B cell (primary cell): ENCODE data around the gene SEPTIN3. TPM values are rescaled to one million over a fixed set of nuclear protein-coding genes. Genes with fewer than 3 reads are reported as not detected.

ENCODE experiments used
- ATAC-seq: fragments of 200-7000 bp; cut with Tn5 transposase; one replicate; pipeline ENCODE4 v1.10.0; 2021; ENCODE audit warnings: low read depth, mild to moderate bottlenecking, moderate number of reproducible peaks, moderate library complexity
- CTCF ChIA-PET: fragments of 350-600 bp; sonication (Branson Sonifier 250); formaldehyde crosslinking; loops from one replicate; lab custom pipeline; 2021; ENCODE audit warnings: antibody characterized with exemption, inconsistent platforms; lab: Charles Lee
- POLR2A ChIA-PET: fragments of 350-600 bp; sonication (Branson Sonifier 250); formaldehyde crosslinking; loops from one replicate; lab custom pipeline; 2021; ENCODE audit warnings: antibody characterized with exemption; lab: Charles Lee
- DNase-seq: peaks from one replicate; pipeline ENCODE4 v3.0.0; 2013
- H2AFZ ChIP-seq: 2 replicates; pipeline ENCODE4 v1.6.1; 2012; ENCODE audit warnings: mild to moderate bottlenecking, low read depth, low read length; ENCODE audit not compliant: insufficient read depth, poor library complexity, severe bottlenecking
- H3K27ac ChIP-seq, 2 donors: 1 replicate in 1 of 2; 2 replicates in 1 of 2; pipeline ENCODE4 v1.5.1; 2012 to 2013; ENCODE audit warnings: low read length in 2 of 2, mild to moderate bottlenecking in 2 of 2, moderate library complexity in 1 of 2
- H3K27me3 ChIP-seq, 4 experiments: fragments of 200-600 bp in 1 of 4; sonication (generic) in 1 of 4; replicated peaks in 1 of 4; 1 replicate in 2 of 4; 2 replicates in 2 of 4; pipeline versions ENCODE4 v1.6.1 to v1.7.0; 2013 to 2016; ENCODE audit warnings: low read length in 3 of 4, mild to moderate bottlenecking in 2 of 4, mixed read lengths in 1 of 4, moderate library complexity in 1 of 4; ENCODE audit not compliant: insufficient read depth in 4 of 4, control insufficient read depth in 3 of 4; ENCODE audit errors: control extremely low read depth in 1 of 4
- H3K36me3 ChIP-seq, 2 experiments: replicated peaks in 1 of 2; 1 replicate in 1 of 2; 2 replicates in 1 of 2; pipeline versions ENCODE4 v1.6.1 to v1.7.1; 2013; ENCODE audit warnings: low read length in 1 of 2; ENCODE audit not compliant: insufficient read depth in 2 of 2, control insufficient read depth in 1 of 2; ENCODE audit errors: control extremely low read depth in 1 of 2, extremely low read depth in 1 of 2
- H3K4me1 ChIP-seq, 2 donors: fragments of 200-600 bp in 1 of 2; sonication (generic) in 1 of 2; 1 replicate in 1 of 2; 2 replicates in 1 of 2; pipeline versions ENCODE4 v1.5.1 to v1.6.1; 2013 to 2017; ENCODE audit warnings: low read length in 2 of 2; ENCODE audit not compliant: control insufficient read depth in 2 of 2, insufficient read depth in 2 of 2
- H3K4me2 ChIP-seq: replicated peaks from 2 replicates; pipeline ENCODE3; 2012; ENCODE audit warnings: mild to moderate bottlenecking, low read depth, low read length; ENCODE audit not compliant: poor library complexity, severe bottlenecking
- H3K4me3 ChIP-seq, 5 experiments: fragments of 200-600 bp in 1 of 5; sonication (generic) in 1 of 5; 1 replicate in 3 of 5; 2 replicates in 2 of 5; pipeline versions ENCODE4 v1.5.1 to v1.7.0; 2011 to 2016; ENCODE audit warnings: low read length in 4 of 5, mild to moderate bottlenecking in 4 of 5, low read depth in 2 of 5, control low read depth in 1 of 5, moderate library complexity in 1 of 5; ENCODE audit not compliant: insufficient read depth in 1 of 5; ENCODE audit errors: control extremely low read depth in 1 of 5, extremely low read depth in 1 of 5
- H3K79me2 ChIP-seq: fragments of 200-600 bp; sonication (generic); one replicate; pipeline ENCODE4 v1.6.0; 2016; ENCODE audit warnings: low read length; ENCODE audit not compliant: control insufficient read depth, insufficient read depth
- H3K9ac ChIP-seq: fragments of 200-600 bp; sonication (generic); 2 replicates; pipeline ENCODE4 v1.6.1; 2017; ENCODE audit warnings: mild to moderate bottlenecking, low read length, moderate library complexity
- H3K9me3 ChIP-seq, 3 donors: one replicate each; pipeline versions ENCODE4 v1.6.1 to v1.7.1; 2013; ENCODE audit warnings: low read length in 2 of 3; ENCODE audit not compliant: control insufficient read depth in 2 of 3, insufficient read depth in 1 of 3; ENCODE audit errors: control extremely low read depth in 1 of 3
- H4K20me1 ChIP-seq: 2 replicates; pipeline ENCODE4 v1.6.0; 2012; ENCODE audit warnings: mild to moderate bottlenecking, low read length; ENCODE audit not compliant: insufficient read depth, control insufficient read depth, poor library complexity, severe bottlenecking
- H3K27ac Mint-ChIP-seq: one replicate; pipeline ENCODE4 v1.8.0; 2021; ENCODE audit warnings: mixed read lengths
- H3K27me3 Mint-ChIP-seq: one replicate; pipeline ENCODE4 v1.8.0; 2021; ENCODE audit warnings: mixed read lengths
- H3K4me1 Mint-ChIP-seq: one replicate; pipeline ENCODE4 v1.8.0; 2021; ENCODE audit warnings: mixed read lengths
- H3K4me3 Mint-ChIP-seq: one replicate; pipeline ENCODE4 v1.8.0; 2021; ENCODE audit warnings: mixed read lengths
- H3K9me3 Mint-ChIP-seq: one replicate; pipeline ENCODE4 v1.8.0; 2022; ENCODE audit warnings: mixed read lengths; ENCODE audit not compliant: insufficient read depth
- EZH2 ChIP-seq: IDR thresholded peaks from 2 replicates; pipeline ENCODE4 v1.6.1; 2012; ENCODE audit warnings: borderline replicate concordance, low read depth, mild to moderate bottlenecking, moderate library complexity, low read length; ENCODE audit not compliant: insufficient read depth, poor library complexity, severe bottlenecking
- WGBS: methylation state at CpG from one replicate; pipeline ENCODE4 v1.1.5; 2013; ENCODE audit warnings: missing lambda C conversion rate; ENCODE audit not compliant: insufficient coverage; 5-methylcytosine and 5-hydroxymethylcytosine counted together
- intact Hi-C: fragments of 100-400 bp; cut with micrococcal nuclease; formaldehyde crosslinking; loops from one replicate; pipeline ENCODE4 v1.10.0; 2022
- polyA plus RNA-seq: library from polyadenylated mRNA; depleted of rRNA; stranded (reverse); fragments of >200 nt; gene quantifications from 2 replicates; pipeline ENCODE4 v1.2.3, GENCODE V29; 2012
- total RNA-seq, 2 donors: library from RNA; stranded (reverse); fragments of 120-200 nt in 1 of 2; gene quantifications; 1 replicate in 1 of 2; 2 replicates in 1 of 2; pipeline versions ENCODE4 v1.2.3 to v1.2.4, GENCODE V29; 2013 to 2022
- TF ChIP-seq, protein P1 (sequence below): fragments of 200-600 bp; IDR thresholded peaks from one replicate; pipeline ENCODE4 v1.8.0; 2022; ENCODE audit warnings: antibody characterized with exemption, mild to moderate bottlenecking

Gene SEPTIN3
- total and polyA plus RNA-seq, 2 donors (not counting 1 experiment from before 2014, with no cell fraction given): 0.06 to 0.39 TPM

DNA sequence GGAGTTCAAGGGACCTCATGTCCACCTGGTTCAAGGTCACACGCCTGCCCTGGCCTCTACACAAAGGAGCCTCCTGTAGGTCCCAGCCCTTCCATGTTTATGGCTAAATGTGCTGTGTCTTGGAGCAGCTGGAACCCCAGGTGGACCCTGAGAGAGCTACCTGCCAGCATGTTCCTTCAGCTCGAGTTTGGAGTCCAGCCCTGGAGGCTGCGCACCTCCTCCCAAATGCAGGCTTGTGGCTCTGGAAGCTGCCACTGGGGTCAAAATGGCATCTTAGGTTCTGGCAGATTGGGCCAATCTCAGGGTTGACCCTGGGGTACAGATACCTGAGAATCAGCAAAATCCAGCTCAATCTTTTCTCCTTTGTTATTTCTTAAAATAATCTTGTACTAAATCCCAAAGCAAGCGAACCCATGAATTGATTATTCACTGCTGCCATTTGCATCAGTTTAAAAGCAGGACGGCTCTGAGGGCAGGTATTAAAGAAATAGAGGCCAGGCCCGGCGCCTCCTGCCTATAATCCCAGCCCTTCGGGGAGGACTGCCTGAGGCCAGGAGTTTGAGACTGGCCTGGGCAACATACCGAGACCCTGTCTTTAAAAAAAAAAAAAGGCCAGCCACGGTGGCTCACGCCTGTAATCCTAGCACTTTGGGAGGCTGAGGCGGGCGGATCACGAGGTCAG is 45.5 kb upstream of the SEPTIN3 start:
- Histone ChIP-seq H3K9ac (peak overlapping the region; percentile 36), H3K79me2 (peaks cover 65% of the 10 kb centered on the region), H3K27me3 (no peaks in the 10 kb centered on the region), H4K20me1 (peaks cover 33% of the 10 kb centered on the region), H3K9me3 (peaks cover 0 to 13% (median 0%) of the 10 kb centered on the region in 3 donors), H3K4me1 (peaks cover 72 to 86% of the 10 kb centered on the region in 2 donors), H3K4me3 (peak overlapping the region in 3 of 5 experiments; percentile 5 to 20 (median 10)), H3K4me2 (peak overlapping the region; percentile 60), H3K27ac (peak overlapping the region; percentile 94 to 95), H2AFZ (no peak overlapping the region), H3K36me3 (peaks cover 0 to 32% of the 10 kb centered on the region in 2 experiments)
- Mint-ChIP-seq H3K27ac (peak overlapping the region; percentile 99), H3K4me3 (peak overlapping the region; percentile 100), H3K9me3 (no peaks in the 10 kb centered on the region), H3K4me1 (peaks cover 71% of the 10 kb centered on the region), H3K27me3 (no peaks in the 10 kb centered on the region)
- 82% methylated on average over 9 of the region's 14 CpGs for WGBS
- DNase-seq (no peak), ATAC-seq (no peak)
- intact Hi-C loops: no loop called here
- TF ChIP-seq EZH2: no peak
- TF ChIP-seq, protein P1, sequence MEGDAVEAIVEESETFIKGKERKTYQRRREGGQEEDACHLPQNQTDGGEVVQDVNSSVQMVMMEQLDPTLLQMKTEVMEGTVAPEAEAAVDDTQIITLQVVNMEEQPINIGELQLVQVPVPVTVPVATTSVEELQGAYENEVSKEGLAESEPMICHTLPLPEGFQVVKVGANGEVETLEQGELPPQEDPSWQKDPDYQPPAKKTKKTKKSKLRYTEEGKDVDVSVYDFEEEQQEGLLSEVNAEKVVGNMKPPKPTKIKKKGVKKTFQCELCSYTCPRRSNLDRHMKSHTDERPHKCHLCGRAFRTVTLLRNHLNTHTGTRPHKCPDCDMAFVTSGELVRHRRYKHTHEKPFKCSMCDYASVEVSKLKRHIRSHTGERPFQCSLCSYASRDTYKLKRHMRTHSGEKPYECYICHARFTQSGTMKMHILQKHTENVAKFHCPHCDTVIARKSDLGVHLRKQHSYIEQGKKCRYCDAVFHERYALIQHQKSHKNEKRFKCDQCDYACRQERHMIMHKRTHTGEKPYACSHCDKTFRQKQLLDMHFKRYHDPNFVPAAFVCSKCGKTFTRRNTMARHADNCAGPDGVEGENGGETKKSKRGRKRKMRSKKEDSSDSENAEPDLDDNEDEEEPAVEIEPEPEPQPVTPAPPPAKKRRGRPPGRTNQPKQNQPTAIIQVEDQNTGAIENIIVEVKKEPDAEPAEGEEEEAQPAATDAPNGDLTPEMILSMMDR: no peak
- ChIA-PET POLR2A (interaction anchor here (0.5 to 16.8 kb wide), 9 partner anchors 11 to 1226 kb away, joined by 3 to 960 read pairs (median 9); no protein-coding TSS in a partner anchor), CTCF (interaction anchor here (0.6 to 17.9 kb wide), 5 partner anchors 14 to 501 kb away, joined by 3 to 499 read pairs (median 3); no protein-coding TSS in a partner anchor)
